ENCODE data around the gene GRIA1.

Gene GRIA1

DNA sequence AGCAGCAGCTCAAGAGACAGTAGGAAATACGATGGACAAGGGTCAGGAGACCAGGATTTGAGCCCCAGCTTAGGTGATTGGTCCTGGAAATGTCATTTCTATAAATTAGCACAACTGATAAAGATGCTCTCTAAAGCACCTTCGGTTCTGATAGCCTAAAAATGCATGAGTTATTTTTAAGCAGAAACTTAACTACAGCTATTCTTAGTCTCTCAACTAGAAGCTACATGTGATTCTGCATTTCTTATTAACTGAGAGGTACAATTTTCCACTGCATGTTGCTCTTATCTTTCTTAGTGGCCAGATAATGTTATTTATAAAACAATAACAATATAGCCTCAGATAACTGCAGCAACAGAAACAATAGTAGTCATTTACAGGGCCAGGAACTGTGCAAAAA lies 136.4 kb downstream of the GRIA1 start:
- ChIA-PET CTCF (interaction anchor here (0.7 kb wide), 1 partner anchor 15 kb away, joined by 3 read pairs; no protein-coding TSS in a partner anchor), POLR2A (no interaction called here)
- TF ChIP-seq SUZ12 (IDR thresholded peaks at IDR 0.05): no peak
- no peak for TF ChIP-seq TARDBP (IDR thresholded peaks at IDR 0.05)
- no peak for TF ChIP-seq CTBP1 (IDR thresholded peaks at IDR 0.05; ENCODE audit: borderline replicate concordance)
- TF ChIP-seq ELF4 (IDR thresholded peaks at IDR 0.05): no peak
- TF ChIP-seq ZNF384 (IDR thresholded peaks at IDR 0.05): no peak
- no peak for TF ChIP-seq FOXA1 (IDR thresholded peaks at IDR 0.05)
- no peak for TF ChIP-seq SP1 (IDR thresholded peaks at IDR 0.05)
- TF ChIP-seq FOXM1 (IDR thresholded peaks at IDR 0.05; ENCODE audit: borderline replicate concordance): no peak
- TF ChIP-seq NFRKB (IDR thresholded peaks at IDR 0.05): no peak
- no peak for TF ChIP-seq BHLHE40 (IDR thresholded peaks at IDR 0.05; ENCODE audit: borderline replicate concordance)
- no peak for TF ChIP-seq LEF1 (IDR thresholded peaks at IDR 0.05; ENCODE audit: borderline replicate concordance)
- TF ChIP-seq L3MBTL2 (conservative IDR thresholded peaks at IDR 0.05): no peak
- TF ChIP-seq PKNOX1 (IDR thresholded peaks at IDR 0.05): no peak
- TF ChIP-seq ARNT (IDR thresholded peaks at IDR 0.05): no peak
- no peak for TF ChIP-seq HDGF (IDR thresholded peaks at IDR 0.05; ENCODE audit: borderline replicate concordance)
- TF ChIP-seq FOXK2 (IDR thresholded peaks at IDR 0.05): no peak
- DNase-seq (ENCODE audit: extremely low spot score): no peak

- DNase-seq (ENCODE audit: extremely low spot score): no peak
- POLR2A ChIA-PET: no interaction called here
Observed at GRCh38 chr5:153629027-153629895, 138.8 kb downstream of the GRIA1 start.

DNA sequence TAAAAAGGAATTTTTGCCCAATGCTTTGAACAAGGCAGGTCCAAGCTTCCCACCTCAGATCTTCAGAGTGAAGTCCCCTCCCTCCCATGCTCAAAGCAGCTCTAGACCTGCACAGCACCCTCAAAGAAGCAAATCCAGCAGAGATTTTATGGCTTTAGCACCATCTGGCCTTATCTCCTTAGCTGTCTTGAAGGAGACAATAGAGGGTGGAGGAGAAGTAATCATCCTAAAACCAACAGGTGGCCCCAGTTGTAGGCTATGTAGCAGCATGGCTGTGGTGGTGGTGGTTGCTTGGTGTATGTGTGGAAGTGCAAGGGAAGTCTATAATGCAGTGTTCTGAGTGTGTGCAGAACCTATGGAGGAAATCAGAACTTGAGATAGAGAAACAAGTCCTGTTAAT lies 140.1 kb downstream of the GRIA1 start:
- TF ChIP-seq FOXA1 (IDR thresholded peaks at IDR 0.05) (no peak), PKNOX1 (IDR thresholded peaks at IDR 0.05) (no peak), BHLHE40 (IDR thresholded peaks at IDR 0.05; ENCODE audit: borderline replicate concordance) (no peak), HDGF (IDR thresholded peaks at IDR 0.05; ENCODE audit: borderline replicate concordance) (no peak), CTBP1 (IDR thresholded peaks at IDR 0.05; ENCODE audit: borderline replicate concordance) (no peak), SP1 (IDR thresholded peaks at IDR 0.05) (no peak), ELF4 (IDR thresholded peaks at IDR 0.05) (no peak), FOXM1 (IDR thresholded peaks at IDR 0.05; ENCODE audit: borderline replicate concordance) (no peak), TARDBP (IDR thresholded peaks at IDR 0.05) (no peak), L3MBTL2 (conservative IDR thresholded peaks at IDR 0.05) (no peak), SUZ12 (IDR thresholded peaks at IDR 0.05) (no peak)
- ChIA-PET POLR2A (no interaction called here), CTCF (no interaction called here)
- no peak for DNase-seq (ENCODE audit: extremely low spot score)

More at GRCh38 chr5:153629027-153629895, 138.8 kb downstream of the GRIA1 start:
- TF ChIP-seq FOXM1 (IDR thresholded peaks at IDR 0.05; ENCODE audit: borderline replicate concordance): no peak
- no peak for TF ChIP-seq HDGF (IDR thresholded peaks at IDR 0.05; ENCODE audit: borderline replicate concordance)
- TF ChIP-seq L3MBTL2 (conservative IDR thresholded peaks at IDR 0.05): no peak
- no peak for TF ChIP-seq SUZ12 (IDR thresholded peaks at IDR 0.05)
- TF ChIP-seq NFRKB (IDR thresholded peaks at IDR 0.05): no peak
- no peak for TF ChIP-seq CTBP1 (IDR thresholded peaks at IDR 0.05; ENCODE audit: borderline replicate concordance)
- TF ChIP-seq SP1 (IDR thresholded peaks at IDR 0.05): no peak
- no peak for TF ChIP-seq TARDBP (IDR thresholded peaks at IDR 0.05)
- CTCF ChIA-PET: no interaction called here

- CTCF ChIA-PET: no interaction called here
- DNase-seq (ENCODE audit: extremely low spot score): no peak
- POLR2A ChIA-PET: no interaction called here
- TF ChIP-seq FOXM1 (IDR thresholded peaks at IDR 0.05; ENCODE audit: borderline replicate concordance) (no peak), TARDBP (IDR thresholded peaks at IDR 0.05) (no peak), HDGF (IDR thresholded peaks at IDR 0.05; ENCODE audit: borderline replicate concordance) (no peak), NFRKB (IDR thresholded peaks at IDR 0.05) (no peak), BHLHE40 (IDR thresholded peaks at IDR 0.05; ENCODE audit: borderline replicate concordance) (no peak), SP1 (IDR thresholded peaks at IDR 0.05) (no peak), ZNF384 (IDR thresholded peaks at IDR 0.05) (no peak), PKNOX1 (IDR thresholded peaks at IDR 0.05) (no peak), ARNT (IDR thresholded peaks at IDR 0.05) (no peak), LEF1 (IDR thresholded peaks at IDR 0.05; ENCODE audit: borderline replicate concordance) (no peak), FOXK2 (IDR thresholded peaks at IDR 0.05) (no peak)
Observed at GRCh38 chr5:153632748-153633290, 142.3 kb downstream of the GRIA1 start.

DNA sequence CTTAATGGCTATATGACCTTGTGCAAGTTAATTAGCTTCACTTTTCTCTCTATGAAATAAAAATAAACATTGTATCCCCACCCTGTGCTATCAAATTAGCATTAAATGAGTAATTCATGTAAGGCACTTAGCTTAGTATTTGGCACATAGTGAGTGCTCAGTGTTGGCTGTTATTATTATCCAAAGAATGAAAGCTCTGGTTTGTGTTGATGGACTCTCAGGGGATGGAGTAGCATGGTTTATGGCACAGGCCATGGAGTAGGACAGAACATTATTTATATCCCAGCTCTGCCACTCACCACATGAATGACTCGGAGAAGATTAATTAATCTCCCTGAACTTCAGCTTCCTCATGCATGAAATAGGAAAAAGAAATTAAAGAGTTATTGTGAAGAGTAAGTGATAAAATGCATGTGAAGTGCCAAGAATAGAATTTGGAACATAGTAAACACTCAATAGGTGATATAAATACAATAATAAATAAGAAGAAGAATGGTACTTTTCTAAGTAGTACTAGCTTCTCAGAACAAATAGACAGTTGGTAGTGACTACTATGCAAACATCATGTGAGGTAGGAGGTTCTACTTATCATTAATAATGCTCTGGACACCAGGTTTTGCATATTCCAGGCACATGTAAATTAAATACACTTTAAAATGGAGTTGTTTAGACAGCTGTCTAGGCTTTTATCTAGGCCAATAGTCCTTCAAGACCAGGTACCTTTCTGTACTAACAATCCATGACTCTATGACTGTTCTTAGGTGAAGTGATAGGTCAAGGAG lies 146.4 kb downstream of the GRIA1 start:
- ChIA-PET CTCF (no interaction called here), POLR2A (no interaction called here)
- DNase-seq (ENCODE audit: extremely low spot score): no peak
- TF ChIP-seq ARNT (IDR thresholded peaks at IDR 0.05) (no peak), FOXK2 (IDR thresholded peaks at IDR 0.05) (no peak), SUZ12 (IDR thresholded peaks at IDR 0.05) (no peak), SP1 (IDR thresholded peaks at IDR 0.05) (no peak), ZNF384 (IDR thresholded peaks at IDR 0.05) (no peak), CTBP1 (IDR thresholded peaks at IDR 0.05; ENCODE audit: borderline replicate concordance) (no peak), FOXA1 (IDR thresholded peaks at IDR 0.05) (no peak), L3MBTL2 (conservative IDR thresholded peaks at IDR 0.05) (no peak), FOXM1 (IDR thresholded peaks at IDR 0.05; ENCODE audit: borderline replicate concordance) (no peak), PKNOX1 (IDR thresholded peaks at IDR 0.05) (no peak), LEF1 (IDR thresholded peaks at IDR 0.05; ENCODE audit: borderline replicate concordance) (no peak), NFRKB (IDR thresholded peaks at IDR 0.05) (no peak), HDGF (IDR thresholded peaks at IDR 0.05; ENCODE audit: borderline replicate concordance) (no peak), ELF4 (IDR thresholded peaks at IDR 0.05) (no peak), BHLHE40 (IDR thresholded peaks at IDR 0.05; ENCODE audit: borderline replicate concordance) (no peak), TARDBP (IDR thresholded peaks at IDR 0.05) (no peak)

Measured in HEK293T (cell line).